Stimulated activated CD8-positive, alpha-beta memory T cell treated with anti-CD3 and anti-CD28 coated beads, Interleukin-7, amount 100 ng/mL, for 24 hours (primary cell): ENCODE measurements around the gene CUL7.

Source experiments
- DNase-seq: peaks from one replicate; pipeline ENCODE4 v3.0.0-alpha.2; 2020; ENCODE audit warnings: low read depth

CUL7 gene

GRCh38 chr6:43077333-43077809, 23.7 kb upstream of the CUL7 start:
- DNase-seq: no peak

DNA sequence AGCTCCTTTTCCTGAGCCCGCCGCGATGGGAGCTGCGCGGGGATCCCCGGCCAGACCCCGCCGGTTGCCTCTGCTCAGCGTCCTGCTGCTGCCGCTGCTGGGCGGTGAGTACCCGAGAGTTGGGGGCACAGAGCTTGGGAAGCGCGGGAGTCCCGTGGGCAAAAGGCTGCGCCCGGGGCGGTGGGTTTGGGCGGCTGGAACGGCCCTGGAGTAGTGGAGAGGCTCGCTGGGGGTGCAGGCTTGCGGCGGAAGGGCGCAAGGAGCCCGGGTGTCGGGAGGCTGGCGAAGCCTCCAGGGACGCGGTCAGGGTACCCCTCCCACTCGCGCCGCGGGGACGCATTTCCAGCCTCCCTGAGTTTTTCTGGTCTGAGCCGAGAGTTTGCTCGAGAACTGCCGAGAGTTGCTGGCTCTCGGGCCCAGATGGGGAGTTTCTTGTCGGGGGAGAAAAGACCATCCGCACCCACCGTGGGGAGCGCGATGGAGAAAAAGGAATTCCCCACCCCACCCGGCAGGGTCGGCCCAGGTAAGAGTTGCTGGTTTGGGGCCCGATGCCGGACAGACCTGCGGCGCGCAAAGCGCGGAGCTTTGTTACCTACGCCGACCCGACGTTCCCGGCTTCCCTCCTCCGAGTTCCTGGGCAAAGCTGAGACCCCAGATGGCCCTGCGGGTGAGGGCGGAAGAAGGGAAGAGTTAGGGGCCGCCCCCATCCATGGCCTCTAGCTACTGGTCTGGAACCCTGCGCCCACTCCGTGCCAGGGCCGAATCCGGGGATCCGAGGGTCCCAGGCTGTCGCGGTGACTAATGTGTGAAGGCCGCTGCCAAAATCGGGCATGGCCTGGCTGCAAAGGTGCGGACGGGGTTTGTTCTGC, 23.0 kb upstream of the CUL7 start:
- DNase-seq: no peak

DNA sequence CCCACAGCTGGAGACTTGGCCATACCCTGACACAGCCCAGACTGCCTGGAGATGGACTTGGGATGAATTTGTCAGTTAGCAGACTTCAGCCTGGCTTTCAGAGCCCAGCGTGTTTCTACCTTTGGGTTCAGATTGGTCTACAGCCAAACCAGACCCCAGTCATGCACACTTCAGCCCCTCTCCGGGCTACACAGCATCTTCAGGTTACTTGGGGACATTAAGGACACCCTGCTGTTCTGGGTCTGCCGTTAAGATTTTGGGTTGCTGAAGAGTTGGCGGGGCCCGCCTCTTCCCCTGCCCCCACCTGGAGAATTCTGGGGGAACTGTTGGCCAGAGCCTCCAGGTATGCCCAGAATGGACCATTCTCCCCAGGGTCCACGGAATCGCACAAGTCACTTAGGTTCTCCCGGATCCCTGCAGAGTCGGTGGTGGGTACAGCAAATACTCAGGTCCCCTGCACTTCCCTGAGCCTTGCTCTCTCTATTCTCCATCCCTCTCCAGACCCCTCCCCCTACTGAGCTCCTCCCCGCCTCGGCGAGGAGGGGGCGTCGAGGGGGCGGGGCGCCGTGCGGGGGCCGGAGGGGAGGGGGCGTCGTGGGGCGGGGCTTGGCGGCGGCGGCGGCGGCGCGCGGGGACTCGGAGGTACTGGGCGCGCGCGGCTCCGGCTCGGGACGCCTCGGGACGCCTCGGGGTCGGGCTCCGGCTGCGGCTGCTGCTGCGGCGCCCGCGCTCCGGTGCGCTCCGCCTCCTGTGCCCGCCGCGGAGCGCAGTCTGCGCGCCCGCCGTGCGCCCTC, 22.2 kb upstream of the CUL7 start, which contains the start of gene PTK7:
Gene PTK7, plus strand, starts transcription at position 645 of the 794 bp plus-strand sequence. CDS start 175 bp downstream, outside the sequence.
- no peak for DNase-seq

GRCh38 chr6:43074847-43075669, 21.4 kb upstream of the CUL7 start:
- DNase-seq: no peak

- DNase-seq: no peak
These were observed 16.5 kb upstream of the CUL7 start for GRCh38 chr6:43070028-43070632.

- DNase-seq: no peak
These were observed 9.2 kb upstream of the CUL7 start for GRCh38 chr6:43062818-43063217.

DNA sequence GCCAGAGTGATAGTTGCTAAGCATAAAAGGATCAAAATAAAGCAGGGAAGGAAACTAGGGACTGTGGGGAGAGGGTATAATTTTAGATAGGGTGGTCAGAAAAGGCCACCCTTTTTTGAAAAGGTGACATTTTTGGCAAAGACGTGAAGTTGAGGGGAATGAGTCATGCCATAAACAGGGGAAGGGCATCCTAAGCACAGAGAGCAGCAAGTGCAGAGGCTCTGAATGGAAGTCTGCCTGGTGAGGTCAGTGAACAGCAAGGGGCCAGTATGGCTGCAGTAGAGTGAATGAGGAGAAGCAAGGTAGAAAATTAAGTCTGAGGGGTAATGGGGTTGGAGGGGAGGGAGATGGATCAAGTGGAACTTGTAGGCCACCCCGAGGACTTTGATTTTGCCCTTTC, 8.2 kb upstream of the CUL7 start:
- no peak for DNase-seq

GRCh38 chr6:43060755-43061633, 7.3 kb upstream of the CUL7 start:
- DNase-seq: no peak

- no peak for DNase-seq
These were observed 6.5 kb upstream of the CUL7 start for GRCh38 chr6:43060034-43060754.

DNA sequence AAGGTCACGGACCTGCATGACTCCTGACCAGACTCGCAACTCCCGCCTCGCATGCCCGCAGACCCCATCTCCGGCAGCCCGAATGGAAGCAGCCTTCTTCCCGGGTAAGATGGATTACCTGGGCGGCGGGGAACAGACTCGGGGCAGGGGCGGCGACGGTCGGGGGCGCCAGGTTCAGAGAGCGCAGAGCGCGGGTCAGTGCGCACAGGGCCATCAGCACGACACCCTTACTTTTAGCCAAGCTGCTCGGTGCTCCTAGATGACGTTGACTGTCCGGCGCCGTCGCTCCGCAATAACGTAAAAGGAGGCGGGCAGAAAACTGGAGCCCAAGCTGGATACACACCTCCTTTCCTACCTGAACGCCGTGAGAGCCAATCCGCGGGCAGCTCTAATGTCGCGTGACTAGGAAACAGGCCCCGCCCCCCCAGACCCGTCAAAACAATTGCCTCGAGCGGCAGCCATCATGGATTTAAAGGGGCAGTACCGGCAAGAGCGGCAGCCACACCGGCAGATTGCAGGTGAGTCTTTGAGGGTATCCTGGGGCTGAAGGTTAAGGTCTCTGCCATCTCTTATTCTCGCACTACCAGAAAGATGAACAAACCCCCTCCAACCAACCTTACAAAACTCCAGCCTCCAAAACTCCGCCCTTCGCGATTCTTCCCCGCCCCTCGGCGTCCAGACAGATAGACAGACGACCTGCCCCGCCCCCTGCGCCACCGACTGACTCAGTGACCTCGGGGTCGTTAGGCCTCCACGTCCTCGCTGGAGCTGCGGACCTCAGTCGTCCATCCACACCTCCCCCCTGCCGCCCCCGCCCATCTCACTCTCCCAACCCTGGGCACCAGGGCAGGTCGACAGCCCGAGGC, 5.8 kb upstream of the CUL7 start, which contains the start of the genes KLC4 and MRPL2:
Gene KLC4, plus strand, starts transcription at position 464 of the 866 bp plus-strand sequence. CDS start 1,705 bp downstream, outside the sequence.
Gene MRPL2, minus strand, starts transcription at position 267 of the 866 bp plus-strand sequence. Its CDS starts 53 bp downstream, at position 214.
- DNase-seq: peak; percentile 97

DNA sequence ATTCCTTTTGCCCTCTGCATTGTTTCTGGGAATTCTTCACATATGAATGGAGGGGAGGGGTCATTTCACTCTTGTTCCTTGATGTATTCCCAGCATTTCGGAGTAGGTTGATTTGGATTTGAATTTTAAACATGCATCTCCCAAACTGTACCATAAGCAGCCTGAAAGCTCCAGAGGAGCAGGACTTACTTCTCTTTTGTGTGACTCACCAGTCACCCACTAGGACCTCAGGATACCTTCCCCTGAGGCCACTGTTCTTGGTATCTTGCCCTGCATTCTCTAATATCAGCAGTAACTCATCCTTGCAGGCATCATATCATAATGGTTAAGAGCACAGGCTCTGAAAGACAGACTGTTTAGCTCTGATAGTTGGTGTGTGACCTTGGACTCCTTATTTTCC, 4.9 kb upstream of the CUL7 start:
- DNase-seq: no peak

GRCh38 chr6:43055966-43056365, 2.3 kb upstream of the CUL7 start:
- no peak for DNase-seq

DNA sequence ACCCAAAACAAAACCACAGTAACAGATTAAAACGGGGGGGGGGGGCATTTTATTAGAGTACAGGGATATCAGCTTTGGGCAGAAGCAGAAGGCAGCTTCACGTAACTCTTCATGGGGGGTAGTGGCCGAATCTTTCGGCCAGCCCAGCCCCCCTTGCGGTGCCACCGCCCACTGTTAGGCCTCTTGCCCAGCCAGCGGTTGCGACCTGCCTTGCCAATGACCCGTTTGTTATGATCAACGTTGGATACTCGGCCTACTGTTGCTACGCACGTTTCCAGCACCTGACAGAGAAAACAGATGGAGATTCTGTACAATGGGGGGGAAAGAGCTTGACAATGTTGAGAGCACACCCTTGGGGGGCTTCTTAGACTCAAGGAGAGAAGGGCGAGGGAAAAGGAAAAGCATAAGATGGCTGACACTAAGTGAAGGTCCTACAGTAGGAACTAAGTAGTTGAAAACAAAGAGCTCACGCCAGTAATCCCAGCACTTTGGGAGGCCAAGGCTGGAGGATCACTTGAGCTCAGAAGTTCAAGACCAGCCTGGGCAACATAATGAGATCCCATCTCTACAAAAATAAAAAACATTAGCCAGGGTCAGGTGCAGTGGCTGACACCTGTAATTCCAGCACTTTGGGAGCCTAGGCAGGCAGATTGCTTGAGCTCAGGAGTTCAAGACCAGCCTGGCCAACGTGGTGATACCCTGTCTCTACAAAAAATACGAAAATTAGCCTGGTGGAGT, 724 bp upstream of the CUL7 start:
- no peak for DNase-seq

GRCh38 chr6:43052842-43053544, 658 bp downstream of the CUL7 start:
- DNase-seq: no peak

DNA sequence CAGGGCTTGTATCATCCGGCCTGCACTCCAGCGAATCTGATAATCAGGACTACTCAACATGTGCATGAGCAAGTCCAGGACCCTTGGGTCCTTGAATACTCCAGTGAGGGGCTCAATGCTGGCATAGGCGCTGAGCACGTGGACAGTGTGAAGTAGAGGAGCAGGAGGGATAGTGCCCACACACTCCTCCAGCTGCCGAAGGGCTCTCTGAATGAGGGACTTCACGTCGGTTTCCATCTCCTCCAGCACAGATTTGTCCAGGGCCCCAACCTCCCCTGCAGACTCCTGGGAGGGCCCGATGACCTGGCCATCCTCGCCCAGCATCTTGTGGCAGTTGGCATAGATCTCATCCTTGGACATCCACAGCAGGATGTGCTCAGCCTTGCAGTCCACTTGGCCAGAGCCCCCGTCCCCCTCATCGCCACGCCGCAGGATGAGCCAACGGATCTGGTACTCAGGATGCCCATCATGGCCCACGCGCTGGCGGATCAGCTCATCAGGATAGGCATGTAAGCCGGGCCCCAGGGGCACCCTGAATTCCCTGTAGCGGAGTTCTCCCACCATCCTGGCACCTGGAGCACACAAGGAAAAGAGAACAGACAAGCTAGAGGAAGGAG, 1.3 kb downstream of the CUL7 start:
- no peak for DNase-seq

GRCh38 chr6:43050981-43051380, 2.7 kb downstream of the CUL7 start:
- no peak for DNase-seq

DNA sequence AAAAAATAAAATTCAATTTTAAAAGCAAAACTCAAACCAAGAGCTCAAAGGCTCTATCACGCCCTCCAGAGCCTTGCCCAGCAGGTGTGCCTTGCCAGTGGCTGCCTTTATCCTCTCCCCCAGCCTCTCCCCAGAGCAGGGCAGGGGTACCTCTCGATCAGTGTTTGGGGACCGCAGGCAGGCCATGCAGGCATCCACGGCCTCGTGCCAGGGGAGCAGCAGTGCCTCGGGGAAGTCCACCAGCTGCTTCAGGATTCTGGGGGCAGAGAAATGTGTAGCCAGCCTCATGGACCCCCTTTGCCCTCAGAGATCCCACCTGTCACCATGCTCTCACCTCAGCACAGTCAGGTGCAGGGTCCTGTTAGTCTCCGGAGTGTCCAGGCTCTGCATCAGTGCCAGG, 5.7 kb downstream of the CUL7 start:
- DNase-seq: no peak
